HG02973 (cell line): ENCODE data around the gene CCDC40.
"Not testable (repeated sequence)": the region's sequence is repeated elsewhere in the genome, so short reads cannot be mapped to it uniquely, and the experiment has no call there.

Experiments used
- ATAC-seq: cut with Tn5 transposase; IDR thresholded peaks from one replicate; pipeline ENCODE4 v1.9.1; 2021; ENCODE audit warnings: moderate library complexity; ENCODE audit not compliant: unreplicated experiment

CCDC40 gene

GRCh38 chr17:80036715-80037477 lies 454 bp downstream of the CCDC40 start:
- ATAC-seq = no peak

DNA sequence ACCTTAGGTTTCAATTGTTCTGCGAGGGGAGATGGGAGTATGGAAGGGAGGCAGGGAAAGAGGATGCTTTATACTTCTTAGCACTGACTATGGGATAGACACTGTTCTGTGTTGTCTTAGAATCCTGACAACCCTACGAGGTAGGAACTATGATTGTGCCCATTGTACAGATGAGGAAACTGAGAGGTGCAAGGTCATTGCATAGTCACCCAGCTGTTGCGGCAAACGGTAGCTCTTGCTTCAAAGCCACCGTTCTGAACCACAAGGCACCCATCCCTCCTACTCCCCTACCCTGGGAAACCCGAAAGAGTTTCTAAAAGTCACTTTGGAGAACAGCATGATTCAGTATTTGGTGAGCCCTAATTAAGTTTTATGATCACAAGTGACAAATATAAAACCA lies 7.5 kb downstream of the CCDC40 start:
- no peak for ATAC-seq

GRCh38 chr17:80045703-80046102 lies 9.3 kb downstream of the CCDC40 start:
- ATAC-seq = no peak

GRCh38 chr17:80046709-80047108 lies 10.3 kb downstream of the CCDC40 start:
- not testable (repeated sequence) for ATAC-seq

DNA sequence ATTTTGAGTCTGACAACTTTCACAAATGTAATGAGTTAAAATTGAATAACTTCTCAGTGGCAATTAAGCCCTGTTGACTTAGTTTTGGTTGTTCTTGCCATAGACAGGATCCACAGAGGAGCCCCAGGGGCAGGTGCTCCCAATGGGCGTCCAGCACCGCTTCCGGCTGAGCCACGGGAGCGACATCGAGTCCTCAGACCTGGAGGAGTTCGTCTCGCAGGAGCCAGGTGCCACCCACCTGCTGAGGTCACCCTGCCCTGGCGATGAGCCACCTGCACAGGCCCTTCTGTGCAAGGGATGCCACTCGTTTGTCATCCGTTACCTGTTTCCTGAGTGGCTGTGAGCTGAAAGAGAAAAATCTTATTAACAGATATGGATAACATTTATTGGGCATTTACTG lies 10.7 kb downstream of the CCDC40 start:
- ATAC-seq = no peak

DNA sequence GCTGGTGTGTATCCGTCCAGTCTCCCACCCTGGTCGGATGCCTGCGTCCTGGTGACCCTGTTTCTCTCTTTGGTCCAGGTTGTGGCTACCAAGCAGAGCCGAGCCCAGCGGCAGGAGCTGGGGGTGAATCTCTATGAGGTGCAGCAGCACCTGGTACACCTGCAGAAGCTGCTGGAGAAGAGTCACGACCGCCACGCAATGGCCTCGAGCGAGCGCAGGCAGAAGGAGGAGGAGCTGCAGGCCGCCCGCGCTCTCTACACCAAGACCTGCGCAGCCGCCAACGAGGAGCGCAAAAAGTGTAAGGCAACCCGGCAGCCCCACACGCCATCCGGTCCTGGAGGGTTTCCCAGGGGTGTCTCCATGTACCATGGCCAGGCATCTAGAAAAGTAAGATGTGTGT lies 13.5 kb downstream of the CCDC40 start:
- ATAC-seq = no peak

DNA sequence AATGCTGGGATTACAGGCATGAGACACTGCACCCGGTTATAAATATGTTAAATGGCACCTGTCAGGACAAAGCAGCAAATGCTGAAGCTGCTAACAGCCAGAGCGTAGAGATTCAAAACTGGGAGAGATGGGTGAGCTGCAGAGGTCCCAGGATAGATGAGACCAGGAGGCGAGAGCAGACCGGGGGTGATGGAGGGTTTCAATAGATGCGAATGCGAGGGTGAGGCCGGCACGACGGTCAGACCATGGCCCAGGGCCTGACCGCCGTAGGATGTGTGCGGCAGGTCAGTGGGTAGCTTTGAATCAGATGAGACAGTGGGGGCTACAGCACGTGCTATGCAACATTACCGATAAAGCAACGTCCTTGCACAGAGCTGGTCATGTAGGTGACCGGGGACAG lies 14.3 kb downstream of the CCDC40 start:
- ATAC-seq = no peak

GRCh38 chr17:80051681-80052080 lies 15.2 kb downstream of the CCDC40 start:
- no peak for ATAC-seq

- no peak for ATAC-seq
These were observed 16.7 kb downstream of the CCDC40 start for GRCh38 chr17:80053102-80053501.

DNA sequence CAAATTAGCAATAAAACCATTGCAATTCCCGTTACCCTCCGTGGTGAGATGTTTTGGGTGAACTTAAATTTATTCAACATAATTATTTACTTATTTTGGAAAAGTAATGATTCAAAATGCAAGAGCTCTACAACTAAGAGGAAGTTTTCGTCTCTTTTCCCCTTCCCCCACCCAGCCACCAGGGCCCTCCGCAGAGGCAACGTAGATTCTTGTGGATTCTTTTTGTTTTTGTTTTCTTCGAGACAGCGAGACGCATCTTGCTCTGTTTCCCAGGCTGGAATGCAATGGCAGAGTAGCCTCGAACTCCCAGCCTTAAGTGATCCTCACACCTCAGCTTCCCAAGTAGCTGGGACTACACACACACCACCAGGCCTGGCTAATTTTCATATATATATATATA lies 19.2 kb downstream of the CCDC40 start:
- ATAC-seq = no peak

- ATAC-seq = no peak
These were observed 22.0 kb downstream of the CCDC40 start for GRCh38 chr17:80058311-80058955.

GRCh38 chr17:80060644-80061043 lies 24.2 kb downstream of the CCDC40 start:
- ATAC-seq = no peak

- no peak for ATAC-seq
These were observed 25.0 kb downstream of the CCDC40 start for GRCh38 chr17:80061421-80061820.

GRCh38 chr17:80063830-80064585 lies 27.6 kb downstream of the CCDC40 start:
- no peak for ATAC-seq

- no peak for ATAC-seq
These were observed 28.3 kb downstream of the CCDC40 start for GRCh38 chr17:80064696-80065095.

- no peak for ATAC-seq
These were observed 29.2 kb downstream of the CCDC40 start for GRCh38 chr17:80065478-80066170.

DNA sequence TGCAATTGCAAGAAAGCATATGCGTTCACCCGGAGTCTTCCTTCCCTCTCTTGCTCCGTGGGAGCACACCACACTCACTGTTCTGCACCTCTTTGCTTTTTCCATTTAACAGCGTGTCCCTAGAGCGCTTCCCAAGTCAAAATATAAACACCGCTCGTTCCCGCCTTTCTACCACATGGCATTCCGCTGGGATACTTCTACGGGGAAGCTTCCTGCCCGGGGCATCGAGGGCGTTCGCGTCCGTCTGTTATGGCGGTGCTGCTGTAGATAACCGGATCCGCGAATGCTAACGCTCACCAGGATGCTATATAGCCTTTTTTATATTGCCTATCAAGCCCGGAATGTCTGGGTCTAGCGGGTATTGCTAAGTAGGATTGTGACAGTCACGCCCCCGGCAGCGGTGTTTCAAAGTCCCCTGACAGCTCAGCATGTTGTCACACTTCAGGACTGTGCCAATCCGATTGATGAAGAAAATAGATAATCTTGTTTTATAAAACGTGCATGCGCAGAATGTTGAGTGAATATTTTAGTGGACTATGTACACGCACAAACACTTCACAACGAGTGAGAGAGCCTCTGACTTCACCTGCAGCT lies 31.0 kb downstream of the CCDC40 start:
- ATAC-seq = no peak

GRCh38 chr17:80068301-80069222 lies 32.1 kb downstream of the CCDC40 start:
- ATAC-seq = no peak

DNA sequence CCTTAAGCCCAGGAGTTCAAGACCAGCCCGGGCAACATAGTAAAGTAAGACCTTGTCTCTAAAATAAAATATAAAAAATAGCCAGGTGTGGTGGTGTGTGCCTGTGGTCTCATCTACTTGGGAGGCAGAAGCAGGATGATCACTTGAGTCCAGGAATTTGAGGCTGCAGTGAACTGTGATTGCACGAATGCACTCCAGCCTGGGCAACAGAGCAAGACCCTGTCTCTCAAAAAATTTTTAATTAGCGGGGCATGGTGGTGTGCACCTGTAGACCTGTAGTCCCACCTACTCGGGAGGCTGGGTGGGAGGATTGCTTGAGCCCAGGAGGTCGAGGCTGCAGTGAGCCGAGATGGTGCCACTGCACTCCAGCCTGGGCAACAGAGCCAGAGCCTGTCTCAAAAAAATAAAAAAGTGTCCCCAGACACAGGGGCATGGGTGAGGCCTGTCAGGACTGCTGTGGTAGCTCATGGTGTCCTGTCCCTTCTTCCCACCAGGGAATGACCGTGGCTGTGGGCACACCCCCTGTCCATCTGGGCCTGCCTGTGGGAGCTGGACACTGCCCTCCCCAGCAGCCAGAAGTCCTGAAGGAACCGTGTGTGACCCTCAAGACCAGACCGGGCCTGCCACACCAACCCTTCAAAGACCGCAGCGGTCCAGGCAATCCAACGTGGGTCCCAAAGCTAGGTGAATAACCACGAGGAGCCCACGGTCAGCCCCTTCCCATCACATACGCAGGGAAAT lies 34.1 kb downstream of the CCDC40 start:
- ATAC-seq = no peak
